ENCODE measurements around the gene ARL11. TPM values are rescaled to one million over a fixed set of nuclear protein-coding genes. Genes with fewer than 3 reads are reported as not detected.
A peak's percentile ranks its signal among the peaks of the same experiment; 100 is the strongest.
"Not testable (repeated sequence)": the region's sequence is repeated elsewhere in the genome, so short reads cannot be mapped to it uniquely, and the experiment has no call there.

Gene ARL11
- total RNA-seq, 3 donors from 2014 or later, result 1.3 to 2.3 (median 2.0) TPM

DNA sequence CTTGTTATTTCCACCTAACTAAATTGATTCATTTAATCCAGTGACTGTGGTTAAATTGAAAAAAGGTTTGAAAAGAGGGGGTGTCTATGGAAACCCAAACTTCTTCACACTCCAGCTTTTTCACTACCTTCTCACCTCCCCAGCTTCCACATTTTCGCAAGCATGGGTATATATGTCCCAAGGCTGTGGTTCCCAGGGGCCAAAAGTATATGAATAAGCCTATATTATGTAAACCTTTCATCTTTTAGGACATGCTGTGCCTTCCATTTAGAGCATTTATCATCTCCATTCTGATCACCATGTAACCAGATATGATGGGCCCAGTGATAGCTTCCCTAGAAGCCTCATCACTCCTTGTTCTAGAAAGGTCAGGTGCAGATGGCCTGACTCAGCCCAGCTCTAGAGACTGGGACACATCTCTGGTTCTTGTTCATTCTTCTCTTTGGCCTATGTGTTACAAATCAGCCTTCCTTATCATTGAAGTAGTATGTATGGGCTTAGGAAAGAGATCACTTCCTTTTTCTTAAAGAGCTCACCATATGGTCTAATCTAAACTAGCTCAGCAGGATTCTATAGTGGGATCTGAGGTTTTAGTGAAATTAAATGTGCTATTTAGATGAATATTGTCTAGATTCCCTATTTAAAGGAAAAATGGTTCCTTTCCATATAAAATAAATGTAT is 19.5 kb upstream of the ARL11 start:
- intact Hi-C loops (cut with DNase I, micrococcal nuclease), result no loop called here
- Histone ChIP-seq H3K4me1 (ENCODE audit: low read depth) (no peaks in the 10 kb centered on the region), H3K4me3 (no peak overlapping the region), H3K9me3 (no peaks in the 10 kb centered on the region), H3K36me3 (ENCODE audit: low read depth) (no peaks in the 10 kb centered on the region)
- no peak for DNase-seq
- TF ChIP-seq, protein P1, sequence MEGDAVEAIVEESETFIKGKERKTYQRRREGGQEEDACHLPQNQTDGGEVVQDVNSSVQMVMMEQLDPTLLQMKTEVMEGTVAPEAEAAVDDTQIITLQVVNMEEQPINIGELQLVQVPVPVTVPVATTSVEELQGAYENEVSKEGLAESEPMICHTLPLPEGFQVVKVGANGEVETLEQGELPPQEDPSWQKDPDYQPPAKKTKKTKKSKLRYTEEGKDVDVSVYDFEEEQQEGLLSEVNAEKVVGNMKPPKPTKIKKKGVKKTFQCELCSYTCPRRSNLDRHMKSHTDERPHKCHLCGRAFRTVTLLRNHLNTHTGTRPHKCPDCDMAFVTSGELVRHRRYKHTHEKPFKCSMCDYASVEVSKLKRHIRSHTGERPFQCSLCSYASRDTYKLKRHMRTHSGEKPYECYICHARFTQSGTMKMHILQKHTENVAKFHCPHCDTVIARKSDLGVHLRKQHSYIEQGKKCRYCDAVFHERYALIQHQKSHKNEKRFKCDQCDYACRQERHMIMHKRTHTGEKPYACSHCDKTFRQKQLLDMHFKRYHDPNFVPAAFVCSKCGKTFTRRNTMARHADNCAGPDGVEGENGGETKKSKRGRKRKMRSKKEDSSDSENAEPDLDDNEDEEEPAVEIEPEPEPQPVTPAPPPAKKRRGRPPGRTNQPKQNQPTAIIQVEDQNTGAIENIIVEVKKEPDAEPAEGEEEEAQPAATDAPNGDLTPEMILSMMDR (IDR thresholded peaks at IDR 0.05), result no peak
- ATAC-seq, result no peak

DNA sequence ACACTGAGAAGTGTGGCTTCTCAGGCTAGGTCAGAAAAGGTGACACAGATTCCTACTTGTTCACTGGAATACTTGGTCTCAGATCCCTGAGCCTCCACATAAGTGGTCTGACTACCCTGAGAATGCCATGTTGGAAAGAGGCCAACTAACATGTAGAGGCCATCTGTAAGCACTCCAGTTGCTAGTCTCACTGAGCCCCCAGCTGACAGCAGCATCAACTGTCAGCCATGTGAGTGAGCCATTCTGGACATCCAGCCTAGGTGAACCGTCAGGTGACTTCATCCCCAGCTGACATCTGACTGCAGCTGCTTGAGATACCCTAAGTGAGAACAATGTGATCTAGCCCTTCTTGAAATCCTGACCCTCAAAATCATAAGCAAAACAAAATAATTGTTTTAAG is 18.1 kb upstream of the ARL11 start:
- intact Hi-C loops (cut with DNase I, micrococcal nuclease), result loop anchor here in 1 of 2 donors (10.0 kb wide), 1 partner anchor 305 kb away; no protein-coding TSS in a partner anchor
- no peaks in the 10 kb centered on the region for H3K36me3 ChIP-seq (ENCODE audit: low read depth)

DNA sequence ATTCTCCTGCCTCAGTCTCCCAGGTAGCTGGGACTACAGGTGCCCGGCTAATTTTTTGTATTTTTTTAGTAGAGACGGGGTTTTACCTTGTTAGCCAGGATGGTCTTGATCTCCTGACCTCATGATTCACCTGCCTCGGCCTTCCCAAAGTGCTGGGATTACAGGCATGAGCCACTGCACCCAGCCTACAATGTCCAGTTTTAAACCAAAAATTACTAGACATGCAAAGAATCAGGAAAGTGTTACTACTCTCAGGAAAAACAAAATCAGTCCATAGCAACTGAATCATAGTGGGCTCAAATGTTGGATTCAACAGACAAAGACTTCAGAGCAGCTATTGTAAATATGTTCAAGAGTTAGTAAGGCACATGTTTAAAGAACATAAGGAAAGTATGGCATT is 16.3 kb upstream of the ARL11 start:
- H3K36me3 ChIP-seq (ENCODE audit: low read depth); H3K4me1 ChIP-seq (ENCODE audit: low read depth); H3K4me3 ChIP-seq; DNase-seq; ATAC-seq; H3K9me3 ChIP-seq: not testable (repeated sequence)
- intact Hi-C loops (cut with DNase I, micrococcal nuclease), result loop anchor here in 1 of 2 donors (10.0 kb wide), 1 partner anchor 307 kb away; no protein-coding TSS in a partner anchor

More for the DNA sequence above, 18.1 kb upstream of the ARL11 start:
- DNase-seq (no peak), ATAC-seq (no peak)
- Histone ChIP-seq H3K4me3 (no peak overlapping the region), H3K9me3 (no peaks in the 10 kb centered on the region), H3K4me1 (ENCODE audit: low read depth) (no peaks in the 10 kb centered on the region)
- TF ChIP-seq, protein P1 (IDR thresholded peaks at IDR 0.05), result no peak

DNA sequence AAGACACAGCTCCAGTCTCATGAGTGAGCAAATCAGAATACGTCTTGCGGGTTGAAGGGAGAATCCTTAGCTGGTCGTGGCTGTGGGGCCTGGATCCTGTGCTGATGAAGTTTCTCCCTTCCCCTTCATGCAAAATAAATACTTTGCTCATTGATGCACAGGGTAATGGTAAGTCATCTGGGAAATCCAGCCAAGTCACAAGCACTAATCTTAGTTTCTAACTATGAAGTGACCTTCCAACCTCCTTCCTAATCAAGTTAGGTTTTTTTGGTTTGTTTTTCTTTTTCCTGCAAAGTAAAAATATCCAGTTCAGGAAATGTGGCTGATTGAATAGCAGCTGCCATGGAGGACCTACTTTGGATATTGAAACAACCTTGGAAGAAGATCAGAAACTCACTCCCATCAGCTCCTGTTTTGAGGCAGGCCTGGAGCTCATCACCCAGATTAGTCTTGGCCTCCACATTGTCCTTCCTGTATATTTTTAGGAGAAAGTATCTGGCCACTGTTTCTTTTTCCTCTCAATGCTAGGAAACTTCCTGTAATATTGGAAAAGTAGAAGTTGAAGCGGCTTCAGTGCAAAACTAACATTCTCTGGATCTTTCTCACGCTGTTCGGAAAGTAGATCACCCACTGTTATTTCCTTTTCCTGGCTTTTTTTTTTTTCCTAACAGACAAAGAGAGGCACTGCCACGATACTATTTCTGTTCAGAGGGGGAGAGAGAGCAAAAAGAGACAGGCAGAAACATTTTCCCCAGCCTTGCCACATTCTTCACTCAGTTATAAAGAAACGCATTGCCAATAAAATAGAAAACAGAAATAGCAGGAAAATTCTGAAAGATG is 12.3 kb upstream of the ARL11 start:
- intact Hi-C loops (cut with DNase I, micrococcal nuclease), result loop anchor here in 1 of 2 donors (10.0 kb wide), 1 partner anchor 311 kb away; no protein-coding TSS in a partner anchor
- no peaks in the 10 kb centered on the region for H3K4me1 ChIP-seq (ENCODE audit: low read depth)

DNA sequence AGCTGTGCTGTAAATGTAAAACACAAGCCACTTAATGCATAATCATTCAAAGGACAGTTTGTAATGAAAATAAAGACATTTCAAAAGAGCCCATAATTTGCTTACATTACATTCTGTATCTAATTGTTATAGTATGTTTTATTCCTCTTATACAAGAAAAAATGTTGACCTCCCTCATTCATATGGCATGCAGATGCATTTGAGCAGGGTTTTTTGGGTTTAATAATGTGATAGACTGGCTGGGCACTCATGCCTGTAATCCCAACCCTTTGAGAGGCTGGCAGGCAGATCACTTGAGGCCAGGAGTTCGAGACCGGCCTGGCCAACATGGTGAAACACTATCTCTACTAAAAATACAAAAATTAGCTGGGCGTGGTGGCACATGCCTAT is 11.6 kb upstream of the ARL11 start:
- no peaks in the 10 kb centered on the region for H3K36me3 ChIP-seq (ENCODE audit: low read depth)
- H3K4me3 ChIP-seq, result no peak overlapping the region
- ATAC-seq, result no peak
- DNase-seq, result no peak
- no peaks in the 10 kb centered on the region for H3K9me3 ChIP-seq
- intact Hi-C loops (cut with DNase I, micrococcal nuclease), result loop anchor here in 1 of 2 donors (10.0 kb wide), 1 partner anchor 312 kb away; no protein-coding TSS in a partner anchor
- H3K4me1 ChIP-seq (ENCODE audit: low read depth), result no peaks in the 10 kb centered on the region
- TF ChIP-seq, protein P1 (IDR thresholded peaks at IDR 0.05), result no peak

More for the DNA sequence above, 12.3 kb upstream of the ARL11 start:
- no peak for ATAC-seq
- TF ChIP-seq, protein P1 (IDR thresholded peaks at IDR 0.05), result no peak
- no peaks in the 10 kb centered on the region for H3K36me3 ChIP-seq (ENCODE audit: low read depth)
- DNase-seq, result no peak
- H3K4me3 ChIP-seq, result no peak overlapping the region
- H3K9me3 ChIP-seq, result no peaks in the 10 kb centered on the region

DNA sequence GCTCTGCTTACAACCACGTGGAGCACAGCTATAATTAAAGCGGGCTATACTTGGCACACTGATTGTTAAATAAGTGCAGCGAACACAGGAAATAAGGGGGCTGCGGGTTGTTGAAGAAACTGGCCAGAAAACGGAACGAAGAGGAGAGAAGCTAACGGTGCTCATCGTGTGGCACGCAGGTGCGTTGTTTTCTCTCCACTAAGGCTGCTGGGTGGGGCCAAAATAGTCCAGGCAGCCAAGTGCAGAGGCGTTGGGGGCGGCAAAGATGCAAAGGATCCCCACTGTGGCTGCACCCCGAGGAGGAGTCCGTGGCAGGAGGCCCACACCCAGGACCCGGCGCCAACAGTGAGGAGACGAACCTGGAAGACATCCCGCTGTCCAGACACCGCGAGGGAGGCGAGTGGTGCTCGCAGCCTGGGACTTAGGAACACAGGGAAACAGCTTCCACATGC is 8.1 kb upstream of the ARL11 start:
- peak; percentile 70 for ATAC-seq
- peak in 1 of 3 donors; percentile 59 for DNase-seq
- TF ChIP-seq, protein P1 (IDR thresholded peaks at IDR 0.05), result no peak
- intact Hi-C loops (cut with DNase I, micrococcal nuclease), result no loop called here
- Histone ChIP-seq H3K4me1 (ENCODE audit: low read depth) (no peaks in the 10 kb centered on the region), H3K36me3 (ENCODE audit: low read depth) (no peaks in the 10 kb centered on the region), H3K9me3 (no peaks in the 10 kb centered on the region), H3K4me3 (no peak overlapping the region)

Data from mucosa of descending colon (tissue), 3 donors.